Right lung (tissue), 10 donors: ENCODE data around the gene ADNP. TPM values are rescaled to one million over a fixed set of nuclear protein-coding genes. Genes with fewer than 3 reads are reported as not detected.
"Not testable (repeated sequence)": the region's sequence is repeated elsewhere in the genome, so short reads cannot be mapped to it uniquely, and the experiment has no call there.

Experiments used
- DNase-seq, 2 donors: peaks; one replicate each; pipeline ENCODE4 v3.0.0-alpha.2; 2013
- long read RNA-seq, 8 donors: transcript quantifications; one replicate each; lab custom pipeline, GENCODE V29; 2026
- polyA plus RNA-seq, 5 donors: library from polyadenylated mRNA; unstranded; fragments of 120-200 nt; gene quantifications; one replicate each; pipeline versions ENCODE4 v1.2.1 to v1.2.3, GENCODE V29; 2013; ENCODE audit warnings: inconsistent platforms in 1 of 5, low replicate concordance in 1 of 5; ENCODE audit not compliant: insufficient read length in 5 of 5, insufficient read depth in 1 of 5

Gene ADNP
- 100 to 1,000 TPM in 3 of 5 donors, 10 to 100 TPM in 2; 91.9 to 116 (median 107) TPM for polyA plus RNA-seq
- long read RNA-seq, donor 1, full-length matches to known transcripts, result 23 of 23 reads
- long read RNA-seq, donor 1, partial matches to known transcripts, result 0 of 23 reads
- long read RNA-seq, donor 1, other reads (novel, unspliced or antisense), result 0 of 23 reads
- long read RNA-seq, donor 2, full-length matches to known transcripts, result 11 of 11 reads
- long read RNA-seq, donor 2, partial matches to known transcripts, result 0 of 11 reads
- long read RNA-seq, donor 2, other reads (novel, unspliced or antisense), result 0 of 11 reads
- long read RNA-seq, donor 3, full-length matches to known transcripts, result 14 of 14 reads
- long read RNA-seq, donor 3, partial matches to known transcripts, result 0 of 14 reads
- long read RNA-seq, donor 3, other reads (novel, unspliced or antisense), result 0 of 14 reads
- long read RNA-seq, donor 4, full-length matches to known transcripts, result 7 of 7 reads
- long read RNA-seq, donor 4, partial matches to known transcripts, result 0 of 7 reads
- long read RNA-seq, donor 4, other reads (novel, unspliced or antisense), result 0 of 7 reads
- long read RNA-seq, donor 5, full-length matches to known transcripts, result 32 of 32 reads
- long read RNA-seq, donor 5, partial matches to known transcripts, result 0 of 32 reads
- long read RNA-seq, donor 5, other reads (novel, unspliced or antisense), result 0 of 32 reads
- long read RNA-seq, donor 6, full-length matches to known transcripts, result 13 of 21 reads
- long read RNA-seq, donor 6, partial matches to known transcripts, result 8 of 21 reads
- long read RNA-seq, donor 6, other reads (novel, unspliced or antisense), result 0 of 21 reads
- long read RNA-seq, donor 7, full-length matches to known transcripts, result 18 of 18 reads
- long read RNA-seq, donor 7, partial matches to known transcripts, result 0 of 18 reads
- long read RNA-seq, donor 7, other reads (novel, unspliced or antisense), result 0 of 18 reads
- long read RNA-seq, donor 8, full-length matches to known transcripts, result 4 of 4 reads
- long read RNA-seq, donor 8, partial matches to known transcripts, result 0 of 4 reads
- long read RNA-seq, donor 8, other reads (novel, unspliced or antisense), result 0 of 4 reads

GRCh38 chr20:50931306-50932015, at the start of gene ADNP:
TSS of gene ADNP (minus strand) at chr20:50931437. CDS start at chr20:50903996, 27,441 bp downstream.
- DNase-seq, result peak; percentile 94 to 95

GRCh38 chr20:50980071-50980681, 48.9 kb upstream of the ADNP start:
- DNase-seq, result no peak

GRCh38 chr20:50978533-50978932, 47.3 kb upstream of the ADNP start:
- DNase-seq, result not testable (repeated sequence)

GRCh38 chr20:50977066-50978021, 46.1 kb upstream of the ADNP start:
- no peak for DNase-seq

GRCh38 chr20:50975701-50976330, 44.6 kb upstream of the ADNP start:
- no peak for DNase-seq

- no peak for DNase-seq
These were observed 38.7 kb upstream of the ADNP start for GRCh38 chr20:50969912-50970311.

GRCh38 chr20:50969435-50969834, 38.2 kb upstream of the ADNP start:
- DNase-seq, result no peak

- no peak for DNase-seq
These were observed 37.1 kb upstream of the ADNP start for GRCh38 chr20:50968289-50968688.

- no peak for DNase-seq
These were observed 36.3 kb upstream of the ADNP start for GRCh38 chr20:50967586-50967985.

- DNase-seq, result no peak
These were observed 28.4 kb upstream of the ADNP start for GRCh38 chr20:50959543-50960126.

GRCh38 chr20:50958615-50959542, 27.6 kb upstream of the ADNP start, which contains the start of gene MOCS3:
TSS of gene MOCS3 (plus strand) at chr20:50958818. CDS start at chr20:50958843, 25 bp downstream.
- DNase-seq, result peak; percentile 90 to 93

GRCh38 chr20:50957798-50958614, 26.8 kb upstream of the ADNP start, which contains the start of gene DPM1:
TSS of gene DPM1 (minus strand) at chr20:50958532. CDS start at chr20:50958523, 9 bp downstream.
- DNase-seq, result no peak

- no peak for DNase-seq
These were observed 26.0 kb upstream of the ADNP start for GRCh38 chr20:50957276-50957675.

GRCh38 chr20:50953821-50954220, 22.6 kb upstream of the ADNP start:
- DNase-seq, result no peak

- no peak for DNase-seq
These were observed 22.0 kb upstream of the ADNP start for GRCh38 chr20:50953196-50953595.

GRCh38 chr20:50948132-50948785, 17.0 kb upstream of the ADNP start:
- DNase-seq, result no peak
